Calu3 (cell line): Measurements from ENCODE around the gene LARGE1. TPM values are rescaled to one million over a fixed set of nuclear protein-coding genes. Genes with fewer than 3 reads are reported as not detected.

Experiments
- BruUV-seq: library from RNA; stranded (reverse); fragments of 400-500 nt; replicated peaks from 2 replicates; lab custom pipeline; 2021; lab: Mats Ljungman, UMichigan
- CTCF ChIA-PET: fragments of 300-600 bp; sonication (Branson Sonifier 250); formaldehyde crosslinking; loops from one replicate; lab custom pipeline; 2022; ENCODE audit warnings: antibody characterized with exemption; lab: Charles Lee
- DNase-seq: peaks from one replicate; pipeline ENCODE4 v3.0.0; 2022
- H3K27ac Mint-ChIP-seq: one replicate; pipeline ENCODE4 v1.8.0; 2022; ENCODE audit warnings: mixed read lengths; ENCODE audit not compliant: unreplicated experiment
- H3K27me3 Mint-ChIP-seq: one replicate; pipeline ENCODE4 v1.8.0; 2022; ENCODE audit warnings: mixed read lengths; ENCODE audit not compliant: unreplicated experiment
- H3K36me3 Mint-ChIP-seq: one replicate; pipeline ENCODE4 v1.8.0; 2022; ENCODE audit warnings: mild to moderate bottlenecking, moderate library complexity, mixed read lengths; ENCODE audit not compliant: insufficient read depth, unreplicated experiment
- H3K4me1 Mint-ChIP-seq: one replicate; pipeline ENCODE4 v1.8.0; 2022; ENCODE audit warnings: mild to moderate bottlenecking, low read depth, mixed read lengths; ENCODE audit not compliant: unreplicated experiment
- H3K4me3 Mint-ChIP-seq: one replicate; pipeline ENCODE4 v1.8.0; 2022; ENCODE audit warnings: mild to moderate bottlenecking, low read depth, moderate library complexity, mixed read lengths; ENCODE audit not compliant: unreplicated experiment
- H3K9me3 Mint-ChIP-seq: one replicate; pipeline ENCODE4 v1.8.0; 2022; ENCODE audit warnings: low read depth, mixed read lengths; ENCODE audit not compliant: unreplicated experiment
- intact Hi-C: fragments of 100-400 bp; cut with micrococcal nuclease; formaldehyde crosslinking; loops from one replicate; pipeline ENCODE4 v1.10.0; 2022; ENCODE audit not compliant: unreplicated experiment
- total RNA-seq: library from RNA; stranded (reverse); gene quantifications from 2 replicates; pipeline ENCODE4 v1.2.3, GENCODE V29; 2022
- TF ChIP-seq, protein P1 (sequence below): fragments of 200-600 bp; IDR thresholded peaks from one replicate; pipeline ENCODE4 v1.8.0; 2022; ENCODE audit warnings: antibody characterized with exemption; ENCODE audit not compliant: unreplicated experiment

LARGE1 gene
- total RNA-seq, 1 experiment from 2014 or later = 11.6 TPM

GRCh38 chr22:33597274-33597985 is 322.8 kb downstream of the LARGE1 start:
- Mint-ChIP-seq H3K36me3 (no peaks in the 10 kb centered on the region), H3K4me3 (no peak overlapping the region), H3K9me3 (peaks cover 8% of the 10 kb centered on the region), H3K27me3 (no peaks in the 10 kb centered on the region), H3K4me1 (no peaks in the 10 kb centered on the region), H3K27ac (no peak overlapping the region)
- intact Hi-C loops = no loop called here
- CTCF ChIA-PET = no interaction called here
- no TSS peak for BruUV-seq
- TF ChIP-seq, protein P1, sequence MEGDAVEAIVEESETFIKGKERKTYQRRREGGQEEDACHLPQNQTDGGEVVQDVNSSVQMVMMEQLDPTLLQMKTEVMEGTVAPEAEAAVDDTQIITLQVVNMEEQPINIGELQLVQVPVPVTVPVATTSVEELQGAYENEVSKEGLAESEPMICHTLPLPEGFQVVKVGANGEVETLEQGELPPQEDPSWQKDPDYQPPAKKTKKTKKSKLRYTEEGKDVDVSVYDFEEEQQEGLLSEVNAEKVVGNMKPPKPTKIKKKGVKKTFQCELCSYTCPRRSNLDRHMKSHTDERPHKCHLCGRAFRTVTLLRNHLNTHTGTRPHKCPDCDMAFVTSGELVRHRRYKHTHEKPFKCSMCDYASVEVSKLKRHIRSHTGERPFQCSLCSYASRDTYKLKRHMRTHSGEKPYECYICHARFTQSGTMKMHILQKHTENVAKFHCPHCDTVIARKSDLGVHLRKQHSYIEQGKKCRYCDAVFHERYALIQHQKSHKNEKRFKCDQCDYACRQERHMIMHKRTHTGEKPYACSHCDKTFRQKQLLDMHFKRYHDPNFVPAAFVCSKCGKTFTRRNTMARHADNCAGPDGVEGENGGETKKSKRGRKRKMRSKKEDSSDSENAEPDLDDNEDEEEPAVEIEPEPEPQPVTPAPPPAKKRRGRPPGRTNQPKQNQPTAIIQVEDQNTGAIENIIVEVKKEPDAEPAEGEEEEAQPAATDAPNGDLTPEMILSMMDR = no peak
- no peak for DNase-seq

- CTCF ChIA-PET = no interaction called here
- no peaks in the 10 kb centered on the region for H3K4me1 Mint-ChIP-seq
- H3K9me3 Mint-ChIP-seq = peaks cover 5% of the 10 kb centered on the region
- no TSS peak for BruUV-seq
- TF ChIP-seq, protein P1 = no peak
- intact Hi-C loops = no loop called here
- H3K4me3 Mint-ChIP-seq = no peak overlapping the region
- no peaks in the 10 kb centered on the region for H3K27me3 Mint-ChIP-seq
- no peak overlapping the region for H3K27ac Mint-ChIP-seq
- no peak for DNase-seq
- no peaks in the 10 kb centered on the region for H3K36me3 Mint-ChIP-seq
Measured at GRCh38 chr22:33593818-33594217, 326.5 kb downstream of the LARGE1 start.

DNA sequence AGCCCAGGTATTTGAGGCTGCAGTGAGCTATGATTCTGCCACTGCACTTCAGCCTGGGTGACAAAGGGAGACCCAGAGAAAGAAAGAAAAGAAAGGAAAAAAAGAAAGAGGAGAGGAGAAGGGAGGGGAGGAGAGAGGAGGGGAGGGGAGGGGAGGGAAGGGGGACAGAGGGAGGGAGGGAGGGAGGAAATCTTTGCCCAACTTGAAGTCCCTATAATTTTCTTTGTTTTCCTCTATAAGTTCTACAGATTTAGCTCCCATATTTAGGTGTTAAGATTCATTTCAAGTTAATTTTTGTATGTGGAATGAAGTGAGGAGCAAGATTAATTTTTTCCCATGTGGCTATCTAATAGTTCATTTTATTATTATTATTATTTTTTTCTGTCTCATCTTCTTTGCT is 328.3 kb downstream of the LARGE1 start:
- no peak overlapping the region for H3K4me3 Mint-ChIP-seq
- CTCF ChIA-PET = interaction anchor here (0.8 kb wide), 1 partner anchor 13 kb away, joined by 4 read pairs; no protein-coding TSS in a partner anchor
- intact Hi-C loops = no loop called here
- DNase-seq = no peak
- H3K27me3 Mint-ChIP-seq = no peaks in the 10 kb centered on the region
- no TSS peak for BruUV-seq
- H3K9me3 Mint-ChIP-seq = peaks cover 3% of the 10 kb centered on the region
- H3K27ac Mint-ChIP-seq = no peak overlapping the region
- TF ChIP-seq, protein P1 = no peak
- no peaks in the 10 kb centered on the region for H3K36me3 Mint-ChIP-seq
- no peaks in the 10 kb centered on the region for H3K4me1 Mint-ChIP-seq

GRCh38 chr22:33589297-33589696 is 331.0 kb downstream of the LARGE1 start:
- TF ChIP-seq, protein P1 = no peak
- DNase-seq = no peak
- intact Hi-C loops = no loop called here
- H3K36me3 Mint-ChIP-seq = no peaks in the 10 kb centered on the region
- H3K27me3 Mint-ChIP-seq = no peaks in the 10 kb centered on the region
- H3K4me1 Mint-ChIP-seq = no peaks in the 10 kb centered on the region
- BruUV-seq = no TSS peak
- no peak overlapping the region for H3K27ac Mint-ChIP-seq
- no peak overlapping the region for H3K4me3 Mint-ChIP-seq
- CTCF ChIA-PET = no interaction called here
- H3K9me3 Mint-ChIP-seq = no peaks in the 10 kb centered on the region
